Coronary artery (tissue), 2 donors: ENCODE measurements around the gene BRD2.
A peak's percentile ranks its signal among the peaks of the same experiment; 100 is the strongest.

Experiments used
- DNase-seq: peaks from one replicate; pipeline ENCODE4 v3.0.0-alpha.2; 2017; ENCODE audit warnings: low spot score
- H3K27ac ChIP-seq, 2 donors: fragments of 200-600 bp; sonication (generic); one replicate each; pipeline ENCODE4 v1.5.1; 2016 to 2019
- H3K4me3 ChIP-seq: fragments of 200-600 bp; sonication (generic); 2 replicates; pipeline ENCODE4 v1.5.1; 2016; ENCODE audit warnings: mild to moderate bottlenecking, moderate library complexity
- CTCF ChIP-seq: fragments of 200-600 bp; sonication (generic); IDR thresholded peaks from one replicate; pipeline ENCODE4 v1.5.1; 2019; ENCODE audit warnings: antibody characterized with exemption

BRD2 gene

GRCh38 chr6:32973144-32974015 lies 5.0 kb downstream of the BRD2 start:
- peak overlapping the region; percentile 85 for H3K4me3 ChIP-seq
- no peak for DNase-seq
- H3K27ac ChIP-seq: peak overlapping the region; percentile 76 to 100
- TF ChIP-seq CTCF: no peak

- no peak for TF ChIP-seq CTCF
- Histone ChIP-seq H3K4me3 (peak overlapping the region; percentile 85), H3K27ac (peak overlapping the region; percentile 76 to 100)
- DNase-seq: no peak
Measured at GRCh38 chr6:32974016-32974333, 5.6 kb downstream of the BRD2 start.

GRCh38 chr6:32974541-32975308 lies 6.3 kb downstream of the BRD2 start:
- no peak for DNase-seq
- H3K27ac ChIP-seq: no peak overlapping the region

GRCh38 chr6:32975886-32976285 lies 7.5 kb downstream of the BRD2 start:
- Histone ChIP-seq H3K4me3 (peak overlapping the region; percentile 85), H3K27ac (no peak overlapping the region)
- no peak for TF ChIP-seq CTCF
- DNase-seq: no peak

More at GRCh38 chr6:32974541-32975308, 6.3 kb downstream of the BRD2 start:
- H3K4me3 ChIP-seq: peak overlapping the region; percentile 85
- TF ChIP-seq CTCF: no peak

- TF ChIP-seq CTCF: no peak
- Histone ChIP-seq H3K27ac (no peak overlapping the region), H3K4me3 (peak overlapping the region; percentile 85)
- DNase-seq: no peak
Measured at GRCh38 chr6:32976334-32977069, 8.1 kb downstream of the BRD2 start.

- TF ChIP-seq CTCF: no peak
- no peak overlapping the region for H3K27ac ChIP-seq
- peak overlapping the region; percentile 85 for H3K4me3 ChIP-seq
Measured at GRCh38 chr6:32977272-32977952, 9.0 kb downstream of the BRD2 start.

More at GRCh38 chr6:32977272-32977952, 9.0 kb downstream of the BRD2 start:
- no peak for DNase-seq
